GM18951 (cell line): ENCODE results near the gene SGSH.
"Not testable (repeated sequence)": the region's sequence is repeated elsewhere in the genome, so short reads cannot be mapped to it uniquely, and the experiment has no call there.

Source experiments
- POLR2A ChIP-seq: IDR thresholded peaks from 4 replicates; pipeline ENCODE4 v1.6.1; 2011; ENCODE audit warnings: mild to moderate bottlenecking; ENCODE audit not compliant: insufficient read length, insufficient read depth; ENCODE audit errors: extremely low read depth
- in situ Hi-C: fragments of 300-500 bp; cut with MboI; formaldehyde crosslinking; loops from one replicate; pipeline ENCODE4 v1.12.0; 2022; ENCODE audit warnings: low sequenced_read_pairs, mixed read lengths, inconsistent platforms; ENCODE audit not compliant: unreplicated experiment

SGSH gene

DNA sequence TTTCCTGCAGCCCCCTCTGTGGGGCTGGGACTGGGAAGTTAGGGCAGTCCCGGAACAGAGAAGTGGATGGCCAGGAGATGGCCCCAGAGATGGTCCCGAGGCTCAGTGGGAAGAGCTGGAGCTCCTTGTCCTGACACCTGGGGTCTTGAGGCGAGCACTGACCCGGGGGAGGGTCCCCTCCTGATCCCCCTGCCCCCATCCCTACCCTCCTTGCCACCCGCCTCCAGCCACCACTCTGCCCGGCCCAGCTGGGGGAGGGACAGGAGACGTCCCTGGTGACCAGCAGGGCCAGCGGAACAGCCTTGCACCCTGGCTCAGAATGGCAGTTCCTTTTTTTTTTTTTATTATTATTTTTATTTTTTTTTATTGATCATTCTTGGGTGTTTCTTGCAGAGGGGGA, 26.6 kb upstream of the SGSH start:
- TF ChIP-seq POLR2A: no peak
- in situ Hi-C loops: no loop called here

DNA sequence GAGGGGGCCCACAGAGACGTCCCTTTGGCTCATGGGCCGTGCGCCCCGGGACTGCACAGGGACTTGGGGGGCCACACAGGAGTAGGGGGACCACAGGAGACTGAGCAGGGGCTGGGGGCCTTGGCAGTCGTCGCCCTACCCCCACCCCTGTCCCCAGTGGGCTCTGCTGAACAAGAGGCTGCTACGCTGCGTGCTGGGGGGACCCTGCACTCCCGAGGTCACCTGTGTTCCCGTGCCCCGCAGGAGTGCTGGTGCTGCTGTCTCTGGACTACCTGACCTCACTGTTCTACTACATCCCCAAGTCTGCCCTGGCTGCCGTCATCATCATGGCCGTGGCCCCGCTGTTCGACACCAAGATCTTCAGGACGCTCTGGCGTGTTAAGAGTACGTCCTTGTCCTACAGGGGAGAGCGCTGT, 26.1 kb upstream of the SGSH start:
- in situ Hi-C loops: no loop called here
- no peak for TF ChIP-seq POLR2A

DNA sequence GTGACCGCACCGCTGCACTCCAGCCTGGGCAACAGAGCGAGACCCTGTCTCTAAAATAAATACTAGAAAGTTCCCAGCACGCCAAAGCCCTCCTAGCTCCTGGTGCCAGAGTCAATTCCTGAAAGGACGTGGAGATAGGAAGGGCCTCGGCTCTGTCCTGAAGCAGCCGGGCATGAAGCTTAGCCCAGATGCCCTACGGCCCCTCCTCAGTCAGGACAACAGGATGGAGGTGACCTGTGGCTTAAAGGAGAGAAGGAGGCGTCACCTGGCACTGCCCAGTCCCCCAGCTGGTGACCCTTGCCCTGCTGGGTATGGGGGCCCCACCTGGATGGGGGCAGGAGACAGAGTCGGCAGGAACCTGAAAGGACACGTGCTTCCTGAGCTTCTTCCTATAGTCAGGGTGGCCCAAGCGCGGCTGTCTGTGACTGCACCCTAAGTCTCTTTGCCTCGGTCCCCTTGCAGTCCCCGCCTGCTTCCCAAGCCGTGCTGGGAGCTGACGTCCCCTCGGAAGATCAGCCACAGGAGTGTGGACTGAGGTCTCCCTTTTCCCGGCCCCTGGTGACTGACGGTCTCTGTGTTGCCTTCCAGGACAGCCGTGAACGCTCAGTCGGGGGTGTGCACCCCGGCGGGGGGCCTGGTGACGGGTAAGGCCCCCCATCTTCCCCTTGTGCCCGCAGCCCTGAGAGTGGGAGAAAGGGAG, 25.6 kb upstream of the SGSH start:
- in situ Hi-C loops: no loop called here
- no peak for TF ChIP-seq POLR2A

DNA sequence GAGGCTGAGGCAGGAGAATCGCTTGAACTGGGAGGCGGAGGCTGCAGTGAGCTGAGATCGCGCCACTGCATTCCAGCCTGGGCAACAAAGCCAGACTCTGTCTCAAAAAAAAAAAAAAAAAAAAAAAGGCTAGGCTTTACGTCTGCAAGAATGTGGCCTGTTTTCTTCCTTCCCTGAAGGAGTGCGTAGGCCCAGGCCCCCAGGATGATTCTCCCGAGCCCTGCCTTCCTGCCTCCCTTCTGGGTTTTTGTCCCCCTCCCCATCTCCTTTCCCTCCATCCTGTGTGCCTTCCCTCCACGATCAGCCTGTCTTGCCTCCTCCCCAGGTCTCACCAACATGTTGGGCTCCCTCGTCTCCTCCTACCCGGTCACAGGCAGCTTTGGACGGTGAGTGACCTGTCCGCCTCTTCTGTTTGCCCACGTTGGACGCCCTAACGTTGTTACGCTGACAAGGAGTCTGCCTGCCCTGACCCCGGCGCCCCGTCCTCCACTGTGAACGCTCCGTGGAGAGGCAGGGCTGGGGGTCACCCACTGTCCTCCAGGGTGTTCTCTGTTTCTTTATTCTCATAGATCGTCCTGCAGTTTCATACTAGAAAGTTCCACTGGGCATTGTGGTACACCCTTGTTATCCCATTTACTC, 24.9 kb upstream of the SGSH start:
- no peak for TF ChIP-seq POLR2A
- in situ Hi-C loops: no loop called here

DNA sequence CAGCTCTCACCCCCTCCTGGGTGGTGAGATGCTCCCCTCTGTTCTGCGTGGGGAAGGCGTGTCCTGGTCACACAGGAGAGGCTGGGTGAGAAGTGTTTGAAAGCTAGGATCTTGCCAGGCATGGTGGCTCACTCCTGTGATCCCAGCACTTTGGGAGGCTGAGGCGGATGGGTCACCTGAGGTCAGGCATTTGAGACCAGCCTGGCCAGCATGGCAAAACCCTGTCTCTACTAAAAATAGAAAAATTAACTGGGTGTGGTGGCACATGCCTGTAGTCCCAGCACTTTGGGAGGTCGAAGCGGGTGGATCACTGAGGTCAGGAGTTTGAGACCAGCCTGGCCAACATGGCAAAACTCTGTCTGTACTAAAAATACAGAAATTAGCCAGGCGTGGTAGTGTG, 24.3 kb upstream of the SGSH start:
- in situ Hi-C loops: not testable (repeated sequence)

DNA sequence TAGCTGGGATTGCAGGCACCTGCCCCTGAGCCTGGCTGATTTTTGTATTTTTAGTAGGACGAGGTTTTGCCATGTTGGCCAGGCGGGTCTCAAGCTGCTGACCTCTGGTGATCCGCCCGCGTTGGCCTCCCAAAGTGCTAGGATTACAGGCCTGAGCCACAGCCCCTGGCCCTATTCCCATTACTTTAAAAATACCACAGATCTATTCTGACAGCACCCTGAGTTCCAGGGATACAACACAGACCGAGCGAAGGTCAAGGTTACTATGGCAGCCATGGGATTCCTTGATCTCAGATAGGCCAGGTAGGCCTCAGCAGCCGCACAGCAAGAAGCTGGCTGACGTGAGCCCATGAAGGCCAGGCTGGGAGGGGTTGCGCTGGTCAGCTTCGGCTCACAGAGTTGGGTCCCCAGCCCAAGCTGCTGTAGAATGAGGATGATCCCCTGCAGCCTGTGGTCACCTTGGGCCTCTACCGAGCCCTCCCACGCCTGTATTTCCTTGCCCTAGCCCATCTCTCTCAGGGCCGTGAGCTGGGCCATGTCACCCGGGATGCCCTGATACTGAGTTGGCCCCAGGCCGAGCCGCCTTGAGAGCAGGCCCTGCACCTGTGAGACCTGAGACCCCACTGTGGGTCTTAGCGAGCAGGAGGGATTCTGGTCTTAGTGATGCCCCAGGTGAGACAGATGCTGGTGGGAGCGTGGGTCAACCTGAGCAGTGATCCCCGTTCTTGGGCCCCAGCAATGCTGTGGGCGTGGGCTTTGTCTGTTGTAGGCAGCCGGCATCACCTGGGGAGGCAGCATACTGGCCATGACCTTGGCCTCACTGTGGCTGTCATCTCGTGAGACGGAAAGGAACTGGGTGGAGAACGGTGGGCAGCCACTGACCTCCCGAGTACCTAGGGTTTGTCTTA, 23.6 kb upstream of the SGSH start:
- TF ChIP-seq POLR2A: no peak
- in situ Hi-C loops: no loop called here

DNA sequence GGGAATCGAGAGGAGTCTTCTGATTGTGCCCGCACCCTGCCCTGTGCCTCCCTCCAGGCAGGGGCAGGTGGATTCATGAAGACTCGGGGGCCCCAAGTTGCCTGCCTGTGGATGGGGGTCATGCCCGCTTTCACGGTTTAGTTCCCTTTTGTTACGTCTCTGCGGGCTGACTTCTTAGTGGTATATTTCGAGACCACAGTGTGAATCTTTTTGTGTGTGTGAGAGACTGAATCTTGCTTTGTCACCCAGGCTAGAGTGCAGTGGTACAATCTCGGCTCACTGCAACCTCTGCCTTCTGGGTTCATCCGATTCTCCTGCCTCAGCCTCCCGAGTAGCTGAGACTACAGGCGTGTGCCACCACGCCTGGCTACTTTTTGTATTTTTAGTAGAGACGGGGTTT, 22.4 kb upstream of the SGSH start:
- in situ Hi-C loops: no loop called here
- no peak for TF ChIP-seq POLR2A

DNA sequence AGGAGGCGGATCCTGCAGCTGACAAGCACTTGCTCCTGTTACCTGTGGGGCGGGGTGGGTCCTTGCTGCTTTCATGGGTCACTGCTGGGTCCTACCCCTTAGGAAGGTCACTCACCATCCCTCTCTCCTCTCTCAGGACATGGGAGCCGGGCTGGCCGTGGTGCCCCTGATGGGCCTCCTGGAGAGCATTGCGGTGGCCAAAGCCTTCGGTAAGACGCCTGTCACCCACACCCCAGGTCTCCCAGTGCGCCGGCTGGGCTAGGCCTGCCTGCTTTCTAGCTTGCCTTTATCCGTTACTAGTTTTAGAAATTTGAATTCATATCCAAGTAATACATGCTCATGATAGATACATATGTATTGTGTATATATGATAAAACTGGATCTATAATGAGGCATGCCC, 17.3 kb upstream of the SGSH start:
- in situ Hi-C loops: no loop called here
- TF ChIP-seq POLR2A: no peak

DNA sequence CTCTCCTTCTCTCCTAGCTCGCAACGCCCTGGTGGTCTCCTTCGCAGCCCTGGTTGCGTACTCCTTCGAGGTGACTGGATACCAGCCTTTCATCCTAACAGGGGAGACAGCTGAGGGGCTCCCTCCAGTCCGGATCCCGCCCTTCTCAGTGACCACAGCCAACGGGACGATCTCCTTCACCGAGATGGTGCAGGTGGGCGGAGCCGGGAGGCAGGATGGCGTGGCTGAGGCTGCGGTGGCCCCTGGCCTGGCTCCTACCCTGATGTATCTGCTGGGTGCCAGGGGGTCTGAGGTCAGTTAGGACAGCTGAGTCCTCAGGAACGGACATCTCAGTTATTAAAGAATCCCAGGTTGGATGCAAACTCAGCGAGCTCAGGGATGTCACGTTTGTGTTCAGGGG, 16.8 kb upstream of the SGSH start:
- in situ Hi-C loops: no loop called here
- no peak for TF ChIP-seq POLR2A

DNA sequence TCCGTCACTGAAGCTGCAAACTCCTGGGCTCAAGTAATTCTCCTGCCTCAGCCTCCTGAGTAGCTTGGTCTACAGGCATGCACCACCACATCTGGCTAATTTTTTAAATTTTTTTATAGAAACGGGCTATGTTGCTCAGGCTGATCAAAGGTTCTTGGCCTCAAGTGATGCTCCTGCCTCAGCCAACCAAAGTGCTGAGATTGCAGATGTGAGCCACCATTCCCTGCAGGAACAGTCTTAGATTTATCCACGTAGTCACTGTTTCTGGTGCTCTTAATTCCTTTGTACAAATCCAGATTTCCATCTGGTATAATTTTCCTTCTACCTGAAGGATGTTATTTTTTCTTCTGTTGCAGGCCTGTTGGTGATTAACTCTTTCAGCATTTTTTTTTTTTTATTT, 13.1 kb upstream of the SGSH start:
- no peak for TF ChIP-seq POLR2A
- in situ Hi-C loops: no loop called here

DNA sequence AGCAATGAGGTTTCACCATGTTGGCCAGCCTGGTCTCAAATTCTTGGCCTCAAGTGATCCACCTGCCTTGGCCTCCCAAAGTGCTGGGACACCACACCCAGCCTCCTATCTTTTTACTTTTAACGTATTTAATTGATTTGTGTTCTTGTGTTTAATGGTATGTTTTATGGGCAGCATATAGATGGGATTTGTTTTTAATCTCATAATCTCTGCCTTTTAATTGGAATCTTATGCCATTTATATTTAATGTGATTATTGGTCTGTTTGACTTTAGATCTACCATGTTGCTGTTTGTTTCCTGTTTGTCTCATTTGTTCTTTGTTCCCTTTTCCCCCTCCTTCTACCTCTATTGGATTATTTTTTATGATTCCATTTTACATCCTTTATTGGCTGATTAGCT, 12.3 kb upstream of the SGSH start:
- in situ Hi-C loops: no loop called here
- TF ChIP-seq POLR2A: no peak

DNA sequence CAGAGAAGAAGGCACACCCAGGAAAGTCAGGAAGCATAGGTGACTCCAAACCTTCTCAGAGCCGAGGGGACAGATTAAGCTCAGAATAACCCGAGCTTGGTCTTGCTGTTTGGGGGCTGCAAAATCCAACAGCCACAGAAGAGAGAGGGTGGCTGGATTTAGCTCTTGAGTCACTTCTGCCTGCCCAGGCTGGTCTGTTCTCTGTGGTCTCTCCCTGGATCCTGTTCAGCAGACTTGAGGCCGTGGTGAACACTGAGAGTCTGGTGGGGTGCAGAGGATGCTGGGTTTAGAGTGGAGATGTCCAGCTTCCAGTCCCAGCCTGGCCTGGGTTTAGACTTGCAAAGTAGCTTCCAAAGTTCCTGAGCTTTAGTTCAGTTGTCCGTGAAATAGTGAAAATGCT, 8.9 kb upstream of the SGSH start:
- no peak for TF ChIP-seq POLR2A
- in situ Hi-C loops: no loop called here

DNA sequence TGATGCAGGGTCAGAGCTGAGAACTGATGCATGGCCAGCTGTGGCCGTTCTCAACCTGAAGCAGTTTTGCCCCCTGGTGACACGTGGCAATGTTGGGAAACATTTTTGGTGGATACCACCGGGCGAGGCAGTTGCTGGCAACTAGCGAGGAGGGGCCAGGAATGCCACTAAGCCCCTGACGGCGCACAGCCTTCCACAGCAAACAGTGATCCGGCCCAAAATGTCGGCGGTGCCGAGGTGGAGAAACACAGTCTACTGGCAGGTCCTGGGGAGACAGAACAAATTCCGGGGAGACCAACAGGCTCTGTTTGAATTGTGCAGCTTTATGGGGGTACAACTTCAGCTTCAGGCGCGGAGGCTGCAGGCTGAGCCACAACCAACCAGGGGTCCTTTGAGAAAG, 8.3 kb upstream of the SGSH start:
- no peak for TF ChIP-seq POLR2A

DNA sequence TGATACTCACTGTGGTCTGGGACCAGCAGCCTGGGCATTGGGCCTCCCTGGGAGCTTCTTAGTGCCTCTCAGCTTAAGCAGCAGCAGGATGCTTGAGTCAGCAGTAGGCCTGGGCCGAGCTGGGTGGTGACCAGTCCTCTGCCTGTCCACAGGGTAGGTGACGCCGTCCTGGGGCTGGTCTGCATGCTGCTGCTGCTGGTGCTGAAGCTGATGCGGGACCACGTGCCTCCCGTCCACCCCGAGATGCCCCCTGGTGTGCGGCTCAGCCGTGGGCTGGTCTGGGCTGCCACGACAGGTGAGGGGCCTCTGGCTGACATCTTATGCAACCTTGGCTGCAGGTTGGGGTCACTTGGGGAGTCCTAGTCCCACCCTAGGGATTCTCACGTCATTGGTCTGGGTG, 7.5 kb upstream of the SGSH start:
- in situ Hi-C loops: no loop called here
- no peak for TF ChIP-seq POLR2A

More for the DNA sequence above, 8.3 kb upstream of the SGSH start:
- in situ Hi-C loops: no loop called here
